ENCODE measurements around the gene ZNF79.

- TF ChIP-seq CTCF (conservative IDR thresholded peaks at IDR 0.05; ENCODE audit: low read depth, low read length) (no peak), EZH2 (IDR thresholded peaks at IDR 0.05; ENCODE audit: borderline replicate concordance, low read depth, low read length, poor library complexity, severe bottlenecking) (no peak)
These were observed 28.5 kb upstream of the ZNF79 start for GRCh38 chr9:127395497-127396252.
